K562 (cell line): ENCODE measurements around the gene YAP1. TPM values are rescaled to one million over a fixed set of nuclear protein-coding genes. Genes with fewer than 3 reads are reported as not detected.

Source experiments
- ATAC-seq: fragments of 200-7000 bp; cut with Tn5 transposase; 3 replicates; pipeline ENCODE4 v1.9.1; 2020; ENCODE audit warnings: moderate library complexity
- BruUV-seq: library from RNA; stranded (reverse); fragments of 400-500 nt; replicated peaks from 2 replicates; lab custom pipeline; 2021; lab: Mats Ljungman, UMichigan
- CTCF ChIA-PET: fragments of 300-600 bp; formaldehyde crosslinking; extraction: SDS; loops from one replicate; lab custom pipeline; 2021; ENCODE audit warnings: low intra/inter-chr PET ratio; lab: Yijun Ruan, JAX
- POLR2A ChIA-PET: fragments of 300-600, 350-650 bp; sonication (Branson Sonifier 250); formaldehyde crosslinking; extraction: SDS; loops from one replicate; lab custom pipeline; 2021; ENCODE audit warnings: antibody characterized with exemption, inconsistent platforms; lab: Yijun Ruan, JAX
- DNase-seq, 4 experiments: peaks; one replicate each; pipeline versions ENCODE4 v3.0.0 to v3.0.0-alpha.2; 2011 to 2018; ENCODE audit warnings: low spot score in 3 of 4, mixed read lengths in 3 of 4; ENCODE audit errors: extremely low read depth in 1 of 4
- FAIRE-seq: peaks from 2 replicates; lab custom pipeline; 2011; peaks lifted over from hg19 to GRCh38; lab: Jason Lieb, UNC
- H2AFZ ChIP-seq: 2 replicates; pipeline ENCODE4 v1.6.0; 2011; ENCODE audit warnings: low read depth, low read length, control low read depth, inconsistent platforms
- H3K27ac ChIP-seq: fragments of 200-600 bp; 3 replicates; pipeline ENCODE4 v1.8.0; 2011; ENCODE audit warnings: low read depth, mild to moderate bottlenecking, control low read depth, inconsistent platforms, low read length, moderate library complexity, mixed read lengths; ENCODE audit errors: extremely low read depth
- H3K27me3 ChIP-seq, 2 experiments: fragments of 300-600 bp in 1 of 2; 2 replicates in 1 of 2; 3 replicates in 1 of 2; pipeline versions ENCODE4 v1.6.0 to v1.8.0; 2011; ENCODE audit warnings: inconsistent platforms in 2 of 2, low read length in 2 of 2, mild to moderate bottlenecking in 1 of 2, mixed read lengths in 1 of 2, moderate library complexity in 1 of 2; ENCODE audit not compliant: control insufficient read depth in 2 of 2, insufficient read depth in 2 of 2
- H3K36me3 ChIP-seq: fragments of 300-600 bp; 3 replicates; pipeline ENCODE4 v1.8.0; 2011; ENCODE audit warnings: mild to moderate bottlenecking, low read length, inconsistent platforms; ENCODE audit not compliant: control insufficient read depth, insufficient read depth
- H3K4me1 ChIP-seq, 2 experiments: fragments of 200-600 bp in 1 of 2; replicated peaks in 1 of 2; 2 replicates in 1 of 2; 3 replicates in 1 of 2; pipeline versions ENCODE4 v1.5.1 to v1.8.0; 2011; ENCODE audit warnings: inconsistent platforms in 2 of 2, low read length in 2 of 2, mild to moderate bottlenecking in 1 of 2, mixed read lengths in 1 of 2, moderate library complexity in 1 of 2; ENCODE audit not compliant: control insufficient read depth in 2 of 2, insufficient read depth in 2 of 2
- H3K4me2 ChIP-seq: 2 replicates; pipeline ENCODE4 v1.6.1; 2011; ENCODE audit warnings: low read length, control low read depth, inconsistent platforms, mixed read lengths; ENCODE audit not compliant: insufficient read depth
- H3K4me3 ChIP-seq: fragments of 200-600 bp; sonication (generic), shearing (Covaris generic); 2 replicates; pipeline ENCODE4 v1.5.1; 2016; ENCODE audit warnings: control low read depth, inconsistent platforms
- H3K79me2 ChIP-seq: fragments of 200-600 bp; 3 replicates; pipeline ENCODE4 v1.8.0; 2011; ENCODE audit warnings: low read length, inconsistent platforms; ENCODE audit not compliant: control insufficient read depth, insufficient read depth
- H3K9ac ChIP-seq, 2 experiments: 2 replicates each; pipeline versions ENCODE4 v1.6.0 to v1.6.1; 2011; ENCODE audit warnings: low read depth in 2 of 2, low read length in 2 of 2, control low read depth in 1 of 2, inconsistent platforms in 1 of 2, mild to moderate bottlenecking in 1 of 2, mixed read lengths in 1 of 2; ENCODE audit not compliant: insufficient read depth in 1 of 2
- H3K9me1 ChIP-seq: one replicate; pipeline ENCODE4 v1.6.0; 2011; ENCODE audit warnings: inconsistent platforms, mild to moderate bottlenecking, low read length, moderate library complexity; ENCODE audit not compliant: control insufficient read depth, insufficient read depth
- H3K9me3 ChIP-seq: replicated peaks from 2 replicates; pipeline ENCODE4 v1.5.1; 2011; ENCODE audit warnings: low read depth, low read length, inconsistent platforms; ENCODE audit not compliant: control insufficient read depth, insufficient read depth
- H4K20me1 ChIP-seq: replicated peaks from 2 replicates; pipeline ENCODE4 v1.6.1; 2011; ENCODE audit warnings: low read length, inconsistent platforms, mixed read lengths; ENCODE audit not compliant: control insufficient read depth, insufficient read depth
- CBX8 ChIP-seq: fragments of 200-600 bp; sonication (generic); IDR thresholded peaks from 2 replicates; pipeline ENCODE4 v1.6.1; 2012; ENCODE audit warnings: borderline replicate concordance, mixed run types, low read depth, mild to moderate bottlenecking, moderate library complexity, mixed read lengths, low read length, control low read depth, inconsistent platforms; ENCODE audit not compliant: poor library complexity, severe bottlenecking; ENCODE audit errors: extremely low read depth
- CCNT2 ChIP-seq: IDR thresholded peaks from 2 replicates; pipeline ENCODE4 v1.6.1; 2011; ENCODE audit warnings: borderline replicate concordance, low read depth, mild to moderate bottlenecking, moderate library complexity, mixed read lengths, low read length; ENCODE audit not compliant: insufficient read length; ENCODE audit errors: extremely low read depth
- E2F8 ChIP-seq: fragments of 450-650 bp; IDR thresholded peaks from 2 replicates; pipeline ENCODE4 v1.7.1; 2018; ENCODE audit warnings: mild to moderate bottlenecking, low read depth; ENCODE audit not compliant: partially characterized antibody
- KDM5B ChIP-seq: fragments of 200-600 bp; sonication (generic); IDR thresholded peaks from 2 replicates; pipeline ENCODE4 v1.6.1; 2012; ENCODE audit warnings: low read depth, mild to moderate bottlenecking, moderate library complexity, low read length, control low read depth, inconsistent platforms; ENCODE audit not compliant: insufficient replicate concordance
- MECOM ChIP-seq: fragments of 250-450 bp; sonication (Bioruptor Pico); IDR thresholded peaks from 2 replicates; pipeline ENCODE4 v1.8.0; 2022; ENCODE audit warnings: inconsistent platforms
- PML ChIP-seq: IDR thresholded peaks from 2 replicates; pipeline ENCODE4 v1.6.1; 2012; ENCODE audit warnings: low read length, inconsistent platforms
- SNRNP70 ChIP-seq: fragments of 200-400 bp; formaldehyde crosslinking; optimal IDR thresholded peaks from 2 replicates; pipeline ENCODE3; 2017; ENCODE audit warnings: low read depth, low read length
- STAT5B ChIP-seq: fragments of 250-450 bp; sonication (Bioruptor Pico); IDR thresholded peaks from 2 replicates; pipeline ENCODE4 v1.8.0; 2021; ENCODE audit warnings: mild to moderate bottlenecking, inconsistent platforms
- U2AF2 ChIP-seq: fragments of 200-400 bp; formaldehyde crosslinking; optimal IDR thresholded peaks from 2 replicates; pipeline ENCODE3; 2017; ENCODE audit warnings: low read depth, mild to moderate bottlenecking, low read length
- ZNF12 ChIP-seq: sonication (generic); formaldehyde crosslinking; IDR thresholded peaks from 2 replicates; pipeline ENCODE4 v1.4.0; 2020; ENCODE audit warnings: mild to moderate bottlenecking, missing genetic modification reagents
- in situ Hi-C: fragments of 300-500 bp; cut with MboI; formaldehyde crosslinking; loops from 4 replicates; pipeline ENCODE4 v1.15.0; 2018; ENCODE audit warnings: inconsistent platforms, mixed read lengths
- intact Hi-C: fragments of 100-400 bp; cut with micrococcal nuclease; formaldehyde crosslinking; loops from 2 replicates; pipeline ENCODE4 v1.14.2; 2022
- polyA plus RNA-seq, 8 experiments: library from polyadenylated mRNA; depleted of rRNA in 4 of 8; stranded (reverse) in 5 of 8; unstranded in 3 of 8; fragments of >200 nt; fragmentation: Nextera tagmentation in 2 of 8; fragmentation: Illumina TruSeq in 1 of 8; extraction: Ambion mirVana in 2 of 8; extraction: Trizol in 1 of 8; gene quantifications; 2 replicates each; pipeline versions ENCODE4 v1.2.1 to v1.2.3, GENCODE V29; 2011 to 2014; ENCODE audit warnings: inconsistent platforms in 1 of 8, missing spikeins in 1 of 8
- total RNA-seq, 7 experiments: library from RNA; depleted of rRNA in 6 of 7; stranded (reverse); fragments of >200 nt in 6 of 7; fragmentation: Illumina TruSeq in 2 of 7; extraction: Trizol in 2 of 7; gene quantifications; 2 replicates each; pipeline versions ENCODE4 v1.2.1 to v1.2.3, GENCODE V29; 2011 to 2021; ENCODE audit warnings: low replicate concordance in 1 of 7
- TF ChIP-seq, protein P1 (sequence below): fragments of 450-650 bp; IDR thresholded peaks from 2 replicates; pipeline ENCODE4 v1.6.1; 2017; ENCODE audit warnings: antibody characterized with exemption, mild to moderate bottlenecking
- TF ChIP-seq, protein P2 (sequence below): conservative IDR thresholded peaks from 2 replicates; pipeline ENCODE4 v1.6.1; 2011; ENCODE audit warnings: low read depth, mild to moderate bottlenecking, low read length; ENCODE audit not compliant: control insufficient read depth

The YAP1 gene
- total and polyA plus RNA-seq, 9 of the 15 experiments (the other 6 are each of a cell fraction or from before 2014, with no cell fraction given), result 0.18 TPM; not detected in 8

DNA sequence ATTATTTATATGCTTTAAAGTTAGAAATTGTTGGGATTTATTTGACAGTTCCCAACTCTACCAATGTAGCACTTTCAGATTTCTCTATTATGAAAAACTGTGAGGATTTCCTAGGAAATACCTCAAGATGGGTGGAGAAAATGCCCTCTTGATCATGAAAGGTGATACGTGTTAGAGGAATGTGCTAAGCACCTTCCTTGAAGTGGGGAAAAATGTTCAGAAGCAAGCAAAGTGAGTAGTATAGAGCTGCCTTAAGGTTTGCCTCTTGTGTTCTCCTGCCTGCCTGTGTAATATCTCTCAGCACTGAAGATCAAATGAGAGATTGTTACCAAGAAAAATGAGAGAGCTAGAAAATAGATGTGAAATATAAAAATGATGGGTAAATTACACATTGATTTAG lies 58.2 kb downstream of the YAP1 start (continued):
- TF ChIP-seq, protein P1, sequence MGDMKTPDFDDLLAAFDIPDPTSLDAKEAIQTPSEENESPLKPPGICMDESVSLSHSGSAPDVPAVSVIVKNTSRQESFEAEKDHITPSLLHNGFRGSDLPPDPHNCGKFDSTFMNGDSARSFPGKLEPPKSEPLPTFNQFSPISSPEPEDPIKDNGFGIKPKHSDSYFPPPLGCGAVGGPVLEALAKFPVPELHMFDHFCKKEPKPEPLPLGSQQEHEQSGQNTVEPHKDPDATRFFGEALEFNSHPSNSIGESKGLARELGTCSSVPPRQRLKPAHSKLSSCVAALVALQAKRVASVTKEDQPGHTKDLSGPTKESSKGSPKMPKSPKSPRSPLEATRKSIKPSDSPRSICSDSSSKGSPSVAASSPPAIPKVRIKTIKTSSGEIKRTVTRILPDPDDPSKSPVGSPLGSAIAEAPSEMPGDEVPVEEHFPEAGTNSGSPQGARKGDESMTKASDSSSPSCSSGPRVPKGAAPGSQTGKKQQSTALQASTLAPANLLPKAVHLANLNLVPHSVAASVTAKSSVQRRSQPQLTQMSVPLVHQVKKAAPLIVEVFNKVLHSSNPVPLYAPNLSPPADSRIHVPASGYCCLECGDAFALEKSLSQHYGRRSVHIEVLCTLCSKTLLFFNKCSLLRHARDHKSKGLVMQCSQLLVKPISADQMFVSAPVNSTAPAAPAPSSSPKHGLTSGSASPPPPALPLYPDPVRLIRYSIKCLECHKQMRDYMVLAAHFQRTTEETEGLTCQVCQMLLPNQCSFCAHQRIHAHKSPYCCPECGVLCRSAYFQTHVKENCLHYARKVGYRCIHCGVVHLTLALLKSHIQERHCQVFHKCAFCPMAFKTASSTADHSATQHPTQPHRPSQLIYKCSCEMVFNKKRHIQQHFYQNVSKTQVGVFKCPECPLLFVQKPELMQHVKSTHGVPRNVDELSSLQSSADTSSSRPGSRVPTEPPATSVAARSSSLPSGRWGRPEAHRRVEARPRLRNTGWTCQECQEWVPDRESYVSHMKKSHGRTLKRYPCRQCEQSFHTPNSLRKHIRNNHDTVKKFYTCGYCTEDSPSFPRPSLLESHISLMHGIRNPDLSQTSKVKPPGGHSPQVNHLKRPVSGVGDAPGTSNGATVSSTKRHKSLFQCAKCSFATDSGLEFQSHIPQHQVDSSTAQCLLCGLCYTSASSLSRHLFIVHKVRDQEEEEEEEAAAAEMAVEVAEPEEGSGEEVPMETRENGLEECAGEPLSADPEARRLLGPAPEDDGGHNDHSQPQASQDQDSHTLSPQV, result no peak
- TF ChIP-seq, protein P2, sequence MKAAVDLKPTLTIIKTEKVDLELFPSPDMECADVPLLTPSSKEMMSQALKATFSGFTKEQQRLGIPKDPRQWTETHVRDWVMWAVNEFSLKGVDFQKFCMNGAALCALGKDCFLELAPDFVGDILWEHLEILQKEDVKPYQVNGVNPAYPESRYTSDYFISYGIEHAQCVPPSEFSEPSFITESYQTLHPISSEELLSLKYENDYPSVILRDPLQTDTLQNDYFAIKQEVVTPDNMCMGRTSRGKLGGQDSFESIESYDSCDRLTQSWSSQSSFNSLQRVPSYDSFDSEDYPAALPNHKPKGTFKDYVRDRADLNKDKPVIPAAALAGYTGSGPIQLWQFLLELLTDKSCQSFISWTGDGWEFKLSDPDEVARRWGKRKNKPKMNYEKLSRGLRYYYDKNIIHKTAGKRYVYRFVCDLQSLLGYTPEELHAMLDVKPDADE, result no peak
- TF ChIP-seq STAT5B, result no peak
- TF ChIP-seq, all 486 proteins: peak for 0

GRCh38 chr11:102171101-102171500 lies 60.9 kb downstream of the YAP1 start:
- Histone ChIP-seq H3K4me1 (no peaks in the 10 kb centered on the region), H3K4me2 (no peak overlapping the region), H3K36me3 (no peaks in the 10 kb centered on the region), H3K9ac (no peak overlapping the region), H3K9me1 (no peaks in the 10 kb centered on the region), H3K4me3 (no peak overlapping the region), H3K27ac (no peak overlapping the region), H3K9me3 (no peaks in the 10 kb centered on the region), H4K20me1 (no peaks in the 10 kb centered on the region), H3K27me3 (no peaks in the 10 kb centered on the region), H3K79me2 (no peaks in the 10 kb centered on the region), H2AFZ (no peak overlapping the region)
- in situ Hi-C loops, result no loop called here
- BruUV-seq, result no TSS peak
- ChIA-PET POLR2A (interaction anchor here (0.8 kb wide), 1 partner anchor 11 kb away, joined by 3 read pairs; no protein-coding TSS in a partner anchor), CTCF (no interaction called here)
- intact Hi-C loops, result no loop called here
- FAIRE-seq, result no peak
- no peak for DNase-seq
- no peak for ATAC-seq
- no peak for TF ChIP-seq E2F8
- no peak for TF ChIP-seq ZNF12 (CRISPR knock-in tag)
- TF ChIP-seq CBX8, result no peak
- no peak for TF ChIP-seq PML
- TF ChIP-seq KDM5B, result no peak
- no peak for TF ChIP-seq CCNT2
- TF ChIP-seq STAT5B, result no peak
- no peak for TF ChIP-seq SNRNP70
- TF ChIP-seq MECOM (CRISPR knock-in tag), result no peak
- no peak for TF ChIP-seq U2AF2
